SK-MEL-5 (cell line): ENCODE results near the gene KDM4D. TPM values are rescaled to one million over a fixed set of nuclear protein-coding genes. Genes with fewer than 3 reads are reported as not detected.
A peak's percentile ranks its signal among the peaks of the same experiment; 100 is the strongest.
"Not testable (repeated sequence)": the region's sequence is repeated elsewhere in the genome, so short reads cannot be mapped to it uniquely, and the experiment has no call there.

Experiments used
- DNase-seq: peaks from one replicate; pipeline ENCODE4 v3.0.0-alpha.2; 2016; ENCODE audit warnings: low read depth, low spot score
- in situ Hi-C: cut with HindIII; loops from 2 replicates; pipeline ENCODE4 v1.10.0; 2016; ENCODE audit warnings: low sequenced_read_pairs, high pct_unique_total_duplicates, low pct_unique_long_range_greater_than_20kb
- total RNA-seq: library from RNA; depleted of rRNA; stranded (reverse); fragments of >200 nt; shearing (Covaris generic); gene quantifications from 2 replicates; pipeline ENCODE4 v1.2.3, GENCODE V29; 2014; rRNA removed

The KDM4D gene
- total RNA-seq, 1 experiment from 2014 or later: 1.7 TPM

- in situ Hi-C loops: no loop called here
- no peak for DNase-seq
Measured at GRCh38 chr11:95005642-95006041, 32.1 kb downstream of the KDM4D start.

- in situ Hi-C loops: no loop called here
- no peak for DNase-seq
Measured at GRCh38 chr11:95011376-95011775, 37.9 kb downstream of the KDM4D start.

- in situ Hi-C loops: no loop called here
- DNase-seq: no peak
Measured at GRCh38 chr11:95014184-95014821, 40.8 kb downstream of the KDM4D start.

- no peak for DNase-seq
- in situ Hi-C loops: no loop called here
Measured at GRCh38 chr11:95016139-95016538, 42.6 kb downstream of the KDM4D start.

- DNase-seq, in situ Hi-C loops: not testable (repeated sequence)
Measured at GRCh38 chr11:95021468-95021867, 48.0 kb downstream of the KDM4D start.

- DNase-seq: no peak
- in situ Hi-C loops: no loop called here
Measured at GRCh38 chr11:95024958-95025357, 51.4 kb downstream of the KDM4D start, which contains the start of gene KDM4E. Gene KDM4E, plus strand, starts transcription at chr11:95025258. Its CDS starts 300 bp downstream, at chr11:95025558.

GRCh38 chr11:95025594-95025993, 52.1 kb downstream of the KDM4D start:
- in situ Hi-C loops, DNase-seq: not testable (repeated sequence)

- in situ Hi-C loops: no loop called here
- DNase-seq: no peak
Measured at GRCh38 chr11:95028357-95028756, 54.8 kb downstream of the KDM4D start.

GRCh38 chr11:95033051-95033450, 59.5 kb downstream of the KDM4D start:
- DNase-seq: no peak
- in situ Hi-C loops: no loop called here

- no peak for DNase-seq
- in situ Hi-C loops: no loop called here
Measured at GRCh38 chr11:95035316-95035715, 61.8 kb downstream of the KDM4D start.

GRCh38 chr11:95037356-95038035, 64.0 kb downstream of the KDM4D start:
- DNase-seq, in situ Hi-C loops: not testable (repeated sequence)

GRCh38 chr11:95042239-95042638, 68.7 kb downstream of the KDM4D start:
- in situ Hi-C loops: no loop called here
- DNase-seq: no peak

- in situ Hi-C loops: no loop called here
Measured at GRCh38 chr11:95042906-95043305, 69.4 kb downstream of the KDM4D start.

GRCh38 chr11:95044010-95044409, 70.5 kb downstream of the KDM4D start:
- DNase-seq: no peak
- in situ Hi-C loops: no loop called here

More at GRCh38 chr11:95042906-95043305, 69.4 kb downstream of the KDM4D start:
- DNase-seq: no peak

- in situ Hi-C loops: no loop called here
- peak; percentile 95 for DNase-seq
Measured at GRCh38 chr11:95045812-95046211, 72.3 kb downstream of the KDM4D start.

Other genes with a start within 250 kb of the KDM4D start
- gene AMOTL1, start 205.4 kb upstream of the KDM4D start, total RNA-seq: 12.0 and 13.5 TPM in 2 replicates
- 47.2 and 47.3 TPM in 2 replicates for gene CWC15, start 153 bp upstream of the KDM4D start, total RNA-seq
- not detected in 2 replicates for gene KDM4E, start 51.5 kb downstream of the KDM4D start, total RNA-seq
- not detected in 2 replicates for gene KDM4F, start 75.7 kb downstream of the KDM4D start, total RNA-seq
- 25.4 and 27.4 TPM in 2 replicates for gene SRSF8, start 93.2 kb downstream of the KDM4D start, total RNA-seq
- 44.8 and 46.8 TPM in 2 replicates for gene ENDOD1, start 116.1 kb downstream of the KDM4D start, total RNA-seq